GM19397 (cell line): ENCODE data around the gene S100A6.
"Not testable (repeated sequence)": the region's sequence is repeated elsewhere in the genome, so short reads cannot be mapped to it uniquely, and the experiment has no call there.

ENCODE experiments used
- ATAC-seq: cut with Tn5 transposase; IDR thresholded peaks from one replicate; pipeline ENCODE4 v1.9.1; 2021; ENCODE audit warnings: mild to moderate bottlenecking, moderate library complexity; ENCODE audit not compliant: unreplicated experiment

The S100A6 gene

DNA sequence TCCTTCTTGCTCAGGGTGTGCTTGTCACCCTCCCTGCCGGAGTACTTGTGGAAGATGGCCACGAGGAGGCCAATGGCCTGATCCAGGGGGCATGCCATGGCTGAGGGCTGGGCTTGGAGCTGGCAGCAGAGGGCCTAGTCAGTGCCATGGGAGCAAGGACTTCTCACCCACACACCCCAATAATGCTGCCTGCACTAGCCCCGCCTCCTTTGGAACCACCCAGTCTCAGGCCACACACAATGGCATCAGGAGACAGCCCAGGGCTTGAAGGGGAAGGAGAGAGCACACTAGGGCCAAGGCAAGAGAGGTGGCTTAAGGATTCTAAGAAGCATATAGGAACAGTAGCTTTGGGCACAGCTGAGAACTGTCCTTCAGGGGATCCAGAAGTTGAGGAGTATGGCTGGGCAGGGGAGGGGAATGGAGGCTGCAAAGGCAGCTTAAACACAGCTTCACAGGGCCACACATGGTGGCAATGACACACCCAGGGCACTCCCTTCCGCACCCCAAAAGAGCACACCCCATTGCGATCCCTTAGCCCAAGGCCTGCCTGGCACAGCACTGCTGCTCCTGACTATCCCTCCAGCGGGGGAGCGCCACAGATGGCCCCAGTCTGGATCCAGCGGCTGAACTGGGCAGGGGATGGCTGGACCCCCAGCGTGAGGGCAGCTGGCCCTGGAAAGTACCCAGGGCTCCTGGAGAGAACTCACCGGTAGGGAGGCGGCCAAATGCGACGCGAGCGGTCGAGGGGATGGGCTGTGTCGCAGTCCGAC is at the start of gene S100A6:
Gene S100A6, minus strand, starts transcription at position 750 of the 770 bp plus-strand sequence. Its CDS starts 652 bp downstream, at position 98.
- no peak for ATAC-seq

DNA sequence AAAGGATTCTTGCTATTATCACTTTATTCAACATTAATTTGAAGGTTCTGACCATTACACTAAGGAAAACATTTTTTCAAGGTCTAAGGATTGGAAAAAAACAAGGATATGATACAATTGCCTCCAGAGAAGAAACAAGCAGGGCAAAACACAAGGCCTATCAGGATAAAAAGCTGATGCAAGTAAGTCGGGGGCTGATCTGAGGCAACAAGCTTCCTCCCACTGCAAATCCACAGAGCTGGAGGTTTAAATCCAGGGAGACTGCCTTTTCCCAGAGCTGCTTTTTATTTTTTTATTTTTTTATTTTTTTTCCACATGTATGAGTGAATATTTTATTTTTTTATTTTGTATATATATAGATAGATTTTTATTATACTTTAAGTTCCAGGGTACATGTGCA is 49.2 kb upstream of the S100A6 start:
- ATAC-seq, result no peak

DNA sequence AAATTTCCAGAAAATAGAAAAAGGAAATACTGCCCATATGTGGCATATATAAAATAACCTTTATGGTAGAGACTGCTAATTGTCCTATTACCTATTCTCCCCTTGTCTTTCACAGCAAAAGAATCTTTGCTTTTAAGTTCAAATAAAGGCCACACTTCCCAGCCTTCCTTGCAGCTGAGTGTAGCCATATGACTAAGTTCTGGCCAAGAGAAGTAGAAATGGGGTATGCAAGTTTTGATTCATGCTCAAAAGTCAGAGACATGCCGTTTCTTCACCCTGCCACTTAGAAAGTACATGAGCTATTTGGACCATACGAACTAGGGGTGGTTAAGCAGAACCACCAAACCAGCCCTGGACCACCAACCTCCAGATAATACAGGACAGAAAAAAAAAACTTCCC is 48.2 kb upstream of the S100A6 start:
- no peak for ATAC-seq

DNA sequence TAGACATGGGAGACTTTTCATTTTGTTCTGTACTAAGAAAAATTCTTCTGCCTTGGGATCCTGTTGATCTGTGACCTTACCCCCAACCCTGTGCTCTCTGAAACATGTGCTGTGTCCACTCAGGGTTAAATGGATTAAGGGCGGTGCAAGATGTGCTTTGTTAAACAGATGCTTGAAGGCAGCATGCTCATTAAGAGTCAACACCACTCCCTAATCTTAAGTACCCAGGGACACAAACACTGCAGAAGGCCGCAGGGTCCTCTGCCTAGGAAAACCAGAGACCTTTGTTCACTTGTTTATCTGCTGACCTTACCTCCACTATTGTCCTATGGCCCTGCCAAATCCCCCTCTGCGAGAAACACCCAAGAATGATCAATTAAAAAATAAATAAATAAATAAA is 47.7 kb upstream of the S100A6 start:
- ATAC-seq, result not testable (repeated sequence)

DNA sequence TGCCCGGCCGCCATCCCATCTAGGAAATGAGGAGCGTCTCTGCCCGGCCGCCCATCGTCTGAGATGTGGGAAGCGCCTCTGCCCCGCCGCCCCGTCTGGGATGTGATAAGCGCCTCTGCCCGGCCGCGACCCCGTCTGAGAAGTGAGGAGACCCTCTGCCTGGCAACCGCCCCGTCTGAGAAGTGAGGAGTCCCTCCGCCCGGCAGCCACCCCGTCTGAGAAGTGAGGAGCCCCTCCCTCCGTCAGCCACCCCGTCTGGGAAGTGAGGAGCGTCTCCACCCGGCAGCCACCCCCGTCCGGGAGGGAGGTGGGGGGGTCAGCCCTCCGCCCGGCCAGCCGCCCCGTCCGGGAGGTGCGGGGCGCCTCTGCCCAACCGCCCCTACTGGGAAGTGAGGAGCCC is 47.0 kb upstream of the S100A6 start:
- not testable (repeated sequence) for ATAC-seq

DNA sequence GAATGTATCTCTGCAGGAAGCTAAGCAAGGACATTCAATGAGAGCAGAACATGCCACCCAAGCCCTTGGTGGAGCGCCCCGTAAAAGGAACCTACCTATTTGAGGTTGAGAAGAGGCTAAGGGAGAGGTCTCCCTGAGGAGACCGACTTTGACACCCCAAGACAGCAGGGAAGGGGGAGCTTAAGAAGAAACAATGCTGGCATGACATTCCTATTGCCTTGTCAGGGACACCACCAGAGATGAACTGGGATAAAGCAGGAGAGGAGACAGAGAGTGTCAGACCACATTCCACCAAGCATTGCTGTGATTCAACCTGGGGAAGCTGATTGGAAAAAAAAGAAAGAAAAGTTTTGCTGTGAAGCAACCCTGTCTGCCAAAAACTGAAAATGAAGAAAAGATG is 43.1 kb upstream of the S100A6 start:
- no peak for ATAC-seq

DNA sequence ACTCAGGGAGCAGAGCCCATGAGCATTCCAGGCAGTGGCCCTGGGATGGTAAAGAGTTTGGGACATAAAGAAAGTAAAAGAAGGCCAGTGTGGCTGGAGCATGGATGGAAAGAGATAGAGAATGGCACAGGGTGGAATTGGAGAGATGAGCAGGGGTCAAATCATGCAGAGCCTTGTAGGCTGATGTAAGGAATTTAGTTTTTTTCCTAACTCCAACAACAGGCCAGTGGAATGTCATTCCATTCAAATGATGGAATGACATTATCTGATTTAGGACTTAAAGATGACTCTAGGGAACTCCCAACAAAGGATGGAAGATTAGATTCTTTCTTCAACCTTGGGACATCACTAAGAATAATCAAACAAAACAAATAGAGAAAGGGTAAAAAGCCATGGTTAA is 42.7 kb upstream of the S100A6 start:
- no peak for ATAC-seq

DNA sequence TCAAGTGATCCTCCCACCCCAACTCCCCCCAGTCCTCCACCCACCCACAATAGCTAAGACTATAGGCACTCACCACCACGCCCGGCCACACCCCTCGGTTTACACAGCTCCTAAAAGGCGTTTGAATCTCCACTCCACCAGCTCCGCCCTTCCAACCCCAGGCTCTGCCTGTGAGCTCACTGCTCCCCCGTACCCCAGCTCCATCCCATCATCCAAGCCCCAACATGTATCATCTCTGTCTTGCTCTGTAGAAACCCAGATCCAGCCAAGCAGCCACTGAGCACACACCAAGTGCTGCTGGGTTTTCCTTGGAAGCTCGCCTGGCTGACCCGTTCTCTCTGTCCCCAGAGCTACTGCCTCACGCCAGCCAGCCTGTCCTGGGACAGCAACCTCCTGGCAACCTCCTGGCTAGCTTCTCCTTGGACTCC is 41.8 kb upstream of the S100A6 start:
- ATAC-seq, result no peak

DNA sequence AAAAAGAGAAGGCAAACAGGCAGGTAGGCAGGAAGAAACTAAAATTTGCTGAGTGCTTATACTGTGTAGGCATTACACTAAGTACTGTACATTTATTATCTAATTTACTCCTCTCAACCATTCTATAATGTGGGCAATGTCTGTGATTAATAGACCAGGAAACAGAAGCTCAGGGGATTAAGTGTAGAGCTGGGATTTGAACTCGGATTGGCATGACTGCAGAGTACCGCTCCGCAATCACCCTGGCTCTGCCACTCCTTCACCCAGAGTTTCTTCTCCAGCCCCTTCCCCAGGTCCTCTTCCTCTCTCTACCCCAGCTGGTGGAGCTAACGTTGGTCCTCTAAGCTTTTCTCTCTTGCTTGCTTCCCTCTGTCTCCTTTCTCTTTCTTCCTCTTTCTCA is 41.3 kb upstream of the S100A6 start:
- ATAC-seq, result no peak

DNA sequence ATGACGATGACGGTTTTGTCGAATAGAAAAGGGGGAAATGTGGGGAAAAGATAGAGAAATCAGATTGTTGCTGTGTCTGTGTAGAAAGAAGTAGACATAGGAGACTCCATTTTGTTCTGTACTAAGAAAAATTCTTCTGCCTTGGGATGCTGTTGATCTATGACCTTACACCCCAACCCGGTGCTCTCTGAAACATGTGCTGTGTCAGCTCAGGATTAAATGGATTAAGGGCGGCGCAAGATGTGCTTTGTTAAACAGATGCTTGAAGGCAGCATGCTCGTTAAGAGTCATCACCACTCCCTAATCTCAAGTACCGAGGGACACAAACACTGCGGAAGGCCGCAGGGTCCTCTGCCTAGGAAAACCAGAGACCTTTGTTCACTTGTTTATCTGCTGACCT is 39.7 kb upstream of the S100A6 start:
- ATAC-seq, result not testable (repeated sequence)

DNA sequence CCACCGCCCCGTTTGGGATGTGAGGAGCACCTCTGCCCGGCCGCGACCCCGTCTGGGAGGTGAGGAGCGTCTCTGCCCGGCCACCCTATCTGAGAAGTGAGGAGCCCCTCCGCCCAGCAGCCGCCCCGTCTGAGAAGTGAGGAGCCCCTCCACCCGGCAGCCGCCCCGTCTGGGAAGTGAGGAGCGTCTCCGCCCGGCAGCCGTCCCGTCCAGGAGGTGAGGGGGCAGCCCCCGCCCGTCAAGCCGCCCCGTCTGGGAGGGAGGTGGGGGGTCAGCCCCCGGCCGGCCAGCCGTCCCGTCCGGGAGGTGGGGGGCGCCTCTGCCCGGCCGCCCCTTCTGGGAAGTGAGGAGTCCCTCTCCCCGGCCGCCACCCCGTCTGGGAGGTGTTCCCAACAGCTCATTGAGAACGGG is 39.3 kb upstream of the S100A6 start:
- not testable (repeated sequence) for ATAC-seq

DNA sequence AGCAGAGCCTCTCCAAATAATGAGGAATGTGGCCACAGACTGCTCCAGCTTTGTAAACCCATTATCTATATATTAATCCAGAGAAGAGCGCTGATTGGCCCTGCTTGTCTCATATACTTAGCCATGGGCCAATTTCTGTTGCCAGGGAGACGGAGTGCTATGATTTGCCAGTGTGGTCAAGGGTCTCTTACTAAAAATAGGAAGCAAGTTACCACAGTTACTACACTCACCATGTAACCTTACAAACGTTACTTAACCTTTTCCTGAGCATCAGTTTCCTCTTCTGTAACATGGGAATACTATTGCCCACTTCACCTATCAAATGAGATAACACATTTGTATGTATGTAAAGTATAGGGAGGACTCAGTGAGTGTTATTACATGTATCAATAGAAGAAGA is 37.6 kb upstream of the S100A6 start:
- ATAC-seq, result no peak

DNA sequence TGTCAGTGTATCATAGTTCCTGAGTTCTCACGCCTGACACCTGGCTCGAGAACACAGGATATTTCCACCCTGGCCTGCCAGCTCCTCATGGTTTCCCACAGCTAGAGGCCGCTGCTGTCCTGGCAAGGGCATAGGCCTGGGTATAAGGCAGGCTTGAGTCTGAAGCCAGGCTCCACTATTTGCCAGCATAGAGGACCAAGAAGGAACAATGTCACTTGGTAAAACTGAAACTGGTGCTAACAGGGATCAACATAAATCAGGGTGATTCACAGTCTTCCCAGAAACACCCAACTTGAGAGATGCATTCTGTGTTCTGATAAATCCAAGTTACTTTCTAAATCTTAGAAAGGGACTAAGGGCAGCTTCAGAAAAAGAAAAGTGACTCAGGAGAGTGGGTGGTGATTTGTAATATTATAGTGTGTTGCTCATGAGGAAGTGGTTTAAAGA is 36.8 kb upstream of the S100A6 start:
- ATAC-seq, result peak; percentile 74

DNA sequence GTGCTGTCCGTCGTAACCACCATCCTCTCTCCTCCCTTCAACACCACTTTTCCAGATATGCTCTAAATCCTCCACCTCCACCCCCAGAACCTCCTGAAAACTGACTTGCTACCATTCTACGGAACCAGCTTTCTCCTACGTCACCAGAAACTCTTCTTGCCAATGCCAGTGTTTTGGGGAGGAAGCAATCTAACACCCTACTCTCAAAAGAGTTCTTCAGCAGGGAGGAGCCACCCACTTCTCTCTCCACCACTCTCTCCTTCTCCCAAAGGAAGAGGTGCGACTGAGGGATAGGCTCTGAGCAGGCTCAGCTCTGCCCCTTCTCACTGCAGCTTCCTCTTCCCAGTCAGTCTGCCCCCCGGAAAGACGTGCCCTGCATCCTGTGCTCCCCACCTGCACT is 35.9 kb upstream of the S100A6 start:
- no peak for ATAC-seq

DNA sequence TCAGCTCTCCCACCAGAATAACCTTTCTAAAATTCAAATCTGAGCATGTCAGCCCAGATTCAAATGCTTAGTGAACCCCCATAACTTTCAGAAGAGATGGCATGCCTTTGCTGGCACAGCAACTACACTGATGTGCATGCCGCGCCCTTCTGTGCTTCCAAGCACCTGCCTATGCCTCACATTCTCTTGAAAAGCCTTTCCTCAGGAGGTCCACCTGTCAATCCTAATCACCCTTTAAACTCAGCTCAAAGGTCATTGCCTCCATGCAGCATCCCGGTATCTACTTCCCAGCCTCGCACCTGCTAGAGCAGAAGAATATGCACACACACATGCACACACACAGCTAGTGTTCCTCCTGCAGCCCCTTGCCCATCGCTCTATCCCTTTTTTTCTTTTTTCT is 35.1 kb upstream of the S100A6 start:
- no peak for ATAC-seq

DNA sequence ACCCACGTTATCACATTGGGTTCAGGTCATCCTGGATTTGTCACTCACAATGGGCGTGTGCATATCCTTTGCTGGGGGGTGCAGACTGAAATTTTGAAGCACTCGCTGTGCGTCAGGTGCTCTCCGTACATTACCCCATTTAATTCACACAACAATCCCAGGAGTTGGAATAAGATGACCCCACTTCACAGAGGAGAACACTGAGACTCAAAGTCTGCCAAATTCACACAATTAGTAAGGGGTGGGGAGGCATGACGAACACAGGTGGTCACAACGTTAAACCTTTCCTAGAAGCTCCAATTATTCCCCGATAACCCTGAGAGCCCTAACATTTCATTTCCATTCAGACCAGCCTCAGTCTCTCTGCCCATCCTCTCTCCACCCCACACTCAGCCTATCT is 33.7 kb upstream of the S100A6 start:
- ATAC-seq, result no peak

DNA sequence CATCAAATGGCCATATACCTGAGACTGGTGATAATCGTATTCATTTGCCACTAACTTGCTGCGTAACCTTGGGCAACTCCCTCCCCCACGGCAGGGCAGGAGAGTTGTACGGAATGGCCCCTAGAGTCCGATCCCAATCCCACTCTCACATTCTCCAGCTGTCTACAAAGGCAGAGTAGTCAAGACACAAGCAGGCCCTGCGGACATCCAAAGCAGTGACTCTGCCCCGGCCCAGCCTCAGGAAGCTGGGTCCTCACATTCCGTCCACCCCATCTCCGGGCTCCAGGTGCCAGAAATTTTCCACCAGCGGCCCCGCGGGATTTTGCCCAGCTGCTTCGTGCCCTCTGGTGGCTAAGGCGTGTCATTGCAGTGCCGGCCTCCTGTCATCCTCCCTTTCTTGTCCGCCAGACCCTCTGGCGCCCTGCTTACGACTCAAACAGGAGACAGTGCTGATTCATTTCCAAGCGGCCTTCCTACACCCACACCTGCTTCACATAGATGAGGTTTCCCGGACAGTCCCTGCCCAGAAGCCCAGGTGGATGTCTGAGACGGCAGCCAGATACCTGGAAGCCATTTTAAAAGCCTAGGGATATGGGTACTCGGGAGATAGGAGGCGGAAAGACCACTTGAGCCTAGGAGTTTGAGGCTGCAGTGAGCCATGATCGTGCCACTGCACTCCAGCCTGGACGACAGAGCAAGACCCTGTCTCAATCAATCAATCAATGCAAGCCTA is 32.7 kb upstream of the S100A6 start:
- no peak for ATAC-seq

DNA sequence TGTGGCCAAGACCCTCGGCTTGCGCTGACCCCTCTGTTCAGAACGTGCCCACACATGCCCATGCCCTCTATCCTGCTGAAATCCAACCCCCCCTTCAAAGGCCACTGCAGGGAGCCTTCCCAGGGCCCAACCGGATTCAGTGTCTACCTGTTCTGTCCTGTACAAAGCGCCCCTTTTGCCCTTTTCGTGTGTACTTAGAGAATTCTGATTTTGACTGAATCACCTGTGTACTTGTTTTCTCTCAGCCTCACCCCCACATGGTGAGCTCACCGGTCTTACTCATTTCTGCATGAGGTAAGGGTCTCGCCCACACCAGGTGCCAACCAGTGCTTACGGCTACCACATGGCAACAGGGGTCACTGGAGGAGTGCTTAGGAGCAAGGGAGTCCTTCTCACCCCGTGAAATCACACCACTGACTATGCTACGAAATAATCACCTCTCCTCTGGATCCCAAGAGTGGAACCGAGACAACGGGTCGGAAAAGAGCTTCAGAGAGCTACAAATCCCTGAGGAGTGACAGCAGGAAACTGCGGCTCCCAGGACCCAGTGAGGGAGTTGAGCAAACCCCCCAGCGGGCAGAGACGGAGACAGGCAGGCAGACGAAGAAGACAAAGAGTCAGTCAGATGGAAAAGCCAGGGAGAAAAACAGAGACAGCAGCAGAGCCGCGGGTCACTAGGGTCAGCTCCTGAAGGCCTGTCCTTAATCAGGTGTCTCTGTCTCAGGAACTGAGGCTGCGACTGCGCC is 32.0 kb upstream of the S100A6 start:
- no peak for ATAC-seq

DNA sequence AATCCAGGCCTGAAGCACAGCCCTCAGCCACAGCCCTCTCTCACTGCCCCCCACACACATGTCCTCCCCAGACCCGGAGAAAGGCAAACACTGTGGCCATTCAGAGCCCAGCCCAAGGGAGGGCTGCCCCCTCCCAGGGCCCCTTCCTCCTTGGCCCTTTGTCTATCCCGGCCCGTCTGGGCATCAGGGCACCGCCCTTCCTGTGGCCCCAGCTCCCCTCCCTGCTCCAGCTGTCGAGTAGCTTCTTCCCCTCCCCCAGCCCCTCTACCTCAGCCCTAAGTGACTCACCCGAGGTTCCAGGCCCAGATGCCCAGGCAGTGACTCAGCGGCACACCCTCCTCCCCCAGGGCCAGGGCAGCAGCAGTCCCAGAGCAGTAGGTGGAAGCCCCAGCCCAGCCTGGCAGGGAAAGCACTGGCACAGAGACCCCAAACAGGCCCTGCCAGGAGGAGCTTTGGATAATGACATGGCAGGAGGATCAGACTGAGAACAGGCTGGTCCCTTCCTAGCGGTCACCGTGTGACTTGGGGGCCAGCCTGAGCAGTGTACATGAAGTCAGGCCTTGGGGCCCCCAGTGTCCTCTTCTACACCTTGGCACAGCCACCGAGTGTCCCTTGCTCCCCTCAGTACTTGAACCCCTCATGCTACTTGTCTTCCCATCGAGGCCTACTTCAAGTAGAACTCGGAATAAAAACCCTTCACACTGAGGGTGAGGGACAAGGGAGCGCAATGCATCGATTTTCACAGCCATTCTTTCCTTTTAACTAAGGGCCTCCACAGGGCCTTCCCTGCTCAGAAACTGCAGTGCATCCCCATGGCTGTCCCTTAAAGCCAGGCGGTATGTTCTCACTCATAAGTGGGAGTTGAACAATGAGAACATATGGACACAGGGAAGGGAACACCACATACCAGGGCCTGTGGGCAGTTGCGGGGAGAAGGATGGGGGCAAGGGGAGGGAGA is 30.9 kb upstream of the S100A6 start:
- no peak for ATAC-seq
